HG03095 (cell line): ENCODE measurements around the gene RIC3.

Experiments
- ATAC-seq: cut with Tn5 transposase; IDR thresholded peaks from one replicate; pipeline ENCODE4 v1.9.1; 2021; ENCODE audit warnings: moderate library complexity; ENCODE audit not compliant: unreplicated experiment

The RIC3 gene

GRCh38 chr11:8105666-8106065, 63.2 kb downstream of the RIC3 start:
- no peak for ATAC-seq

- ATAC-seq = no peak
These were observed 63.7 kb downstream of the RIC3 start for GRCh38 chr11:8105133-8105532.

GRCh38 chr11:8103909-8104308, 64.9 kb downstream of the RIC3 start:
- ATAC-seq = no peak

GRCh38 chr11:8102965-8103364, 65.9 kb downstream of the RIC3 start:
- ATAC-seq = no peak

GRCh38 chr11:8102296-8102915, 66.4 kb downstream of the RIC3 start:
- no peak for ATAC-seq

- ATAC-seq = no peak
These were observed 67.4 kb downstream of the RIC3 start for GRCh38 chr11:8101421-8101820.

- no peak for ATAC-seq
These were observed 68.2 kb downstream of the RIC3 start for GRCh38 chr11:8100605-8101004.

- ATAC-seq = no peak
These were observed 68.7 kb downstream of the RIC3 start for GRCh38 chr11:8100158-8100557.

GRCh38 chr11:8099291-8099899, 69.4 kb downstream of the RIC3 start:
- ATAC-seq = no peak

GRCh38 chr11:8098879-8099278, 69.9 kb downstream of the RIC3 start:
- no peak for ATAC-seq

GRCh38 chr11:8098361-8098760, 70.5 kb downstream of the RIC3 start:
- ATAC-seq = no peak

- ATAC-seq = no peak
These were observed 70.9 kb downstream of the RIC3 start for GRCh38 chr11:8097926-8098325.

GRCh38 chr11:8097468-8097867, 71.4 kb downstream of the RIC3 start:
- no peak for ATAC-seq

- no peak for ATAC-seq
These were observed 71.8 kb downstream of the RIC3 start for GRCh38 chr11:8097062-8097461.

GRCh38 chr11:8096575-8096974, 72.2 kb downstream of the RIC3 start:
- no peak for ATAC-seq

GRCh38 chr11:8095806-8096522, 72.9 kb downstream of the RIC3 start:
- ATAC-seq = no peak

- ATAC-seq = no peak
These were observed 73.5 kb downstream of the RIC3 start for GRCh38 chr11:8095371-8095770.

- no peak for ATAC-seq
These were observed 74.2 kb downstream of the RIC3 start for GRCh38 chr11:8094656-8095055.

- ATAC-seq = no peak
These were observed 74.8 kb downstream of the RIC3 start for GRCh38 chr11:8093931-8094575.

GRCh38 chr11:8092587-8093424, 76.0 kb downstream of the RIC3 start:
- ATAC-seq = peak; percentile 84

GRCh38 chr11:8091721-8092120, 77.1 kb downstream of the RIC3 start:
- ATAC-seq = no peak
